ENCODE results near the gene MYO5B.

- TF ChIP-seq CTCF (IDR thresholded peaks at IDR 0.05) (no peak), POLR2A (IDR thresholded peaks at IDR 0.05) (no peak)
These were observed 287.5 kb downstream of the MYO5B start for GRCh38 chr18:49907346-49907929.

Measured in lower leg skin (tissue), 3 donors.